HL-60 (cell line): ENCODE measurements around the gene SLC4A4.

Experiments used
- CTCF ChIP-seq: IDR thresholded peaks from one replicate; pipeline ENCODE4 v1.5.1; 2011; ENCODE audit warnings: low read length, control low read depth, inconsistent platforms; ENCODE audit not compliant: insufficient read depth
- GABPA ChIP-seq: IDR thresholded peaks from 2 replicates; pipeline ENCODE4 v1.6.1; 2012; ENCODE audit warnings: low read depth

- TF ChIP-seq CTCF (no peak), GABPA (no peak)
These were observed 245.2 kb downstream of the SLC4A4 start for GRCh38 chr4:71583971-71584370.
